ENCODE data around the gene DCLRE1B. TPM values are rescaled to one million over a fixed set of nuclear protein-coding genes. Genes with fewer than 3 reads are reported as not detected.

Gene DCLRE1B
- total RNA-seq, 6 experiments from 2014 or later, result 5.7 to 9.9 (median 8.8) TPM

DNA sequence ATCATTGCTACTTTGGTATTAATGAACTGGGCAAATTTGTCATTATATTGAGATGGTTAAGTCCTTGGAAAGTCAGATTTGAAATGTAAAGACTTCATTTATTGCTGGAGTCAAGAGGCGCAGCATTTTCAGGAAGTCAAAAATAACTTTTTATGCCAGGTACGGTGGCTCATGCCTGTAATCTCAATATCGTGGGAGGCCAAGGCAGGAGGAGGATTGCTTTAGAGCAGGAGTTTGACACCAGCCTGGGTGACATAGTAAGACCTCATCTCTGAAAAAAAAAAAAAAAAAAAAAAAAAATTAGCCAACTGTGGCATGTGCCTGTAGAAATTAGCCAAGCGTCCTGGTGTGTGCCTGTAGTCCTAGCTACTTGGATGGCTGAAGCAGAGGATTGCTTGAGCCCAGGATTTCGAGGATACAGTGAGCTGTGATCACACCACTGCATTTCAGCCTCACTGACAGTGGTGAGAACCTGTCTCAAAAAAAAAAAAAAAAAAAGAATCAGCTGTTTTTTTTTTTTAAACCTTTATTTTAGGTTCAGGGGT is 29.5 kb downstream of the DCLRE1B start:
- peaks cover 11% of the 10 kb centered on the region; the same call in 1 of the 2 replicates for H3K36me3 Mint-ChIP-seq (ENCODE audit: low read depth)
- peaks cover 77% of the 10 kb centered on the region for H3K4me1 Mint-ChIP-seq (ENCODE audit: low read depth)
- no peaks in the 10 kb centered on the region for H3K9me3 Mint-ChIP-seq
- TF ChIP-seq, protein P1, sequence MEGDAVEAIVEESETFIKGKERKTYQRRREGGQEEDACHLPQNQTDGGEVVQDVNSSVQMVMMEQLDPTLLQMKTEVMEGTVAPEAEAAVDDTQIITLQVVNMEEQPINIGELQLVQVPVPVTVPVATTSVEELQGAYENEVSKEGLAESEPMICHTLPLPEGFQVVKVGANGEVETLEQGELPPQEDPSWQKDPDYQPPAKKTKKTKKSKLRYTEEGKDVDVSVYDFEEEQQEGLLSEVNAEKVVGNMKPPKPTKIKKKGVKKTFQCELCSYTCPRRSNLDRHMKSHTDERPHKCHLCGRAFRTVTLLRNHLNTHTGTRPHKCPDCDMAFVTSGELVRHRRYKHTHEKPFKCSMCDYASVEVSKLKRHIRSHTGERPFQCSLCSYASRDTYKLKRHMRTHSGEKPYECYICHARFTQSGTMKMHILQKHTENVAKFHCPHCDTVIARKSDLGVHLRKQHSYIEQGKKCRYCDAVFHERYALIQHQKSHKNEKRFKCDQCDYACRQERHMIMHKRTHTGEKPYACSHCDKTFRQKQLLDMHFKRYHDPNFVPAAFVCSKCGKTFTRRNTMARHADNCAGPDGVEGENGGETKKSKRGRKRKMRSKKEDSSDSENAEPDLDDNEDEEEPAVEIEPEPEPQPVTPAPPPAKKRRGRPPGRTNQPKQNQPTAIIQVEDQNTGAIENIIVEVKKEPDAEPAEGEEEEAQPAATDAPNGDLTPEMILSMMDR (IDR thresholded peaks at IDR 0.05), result no peak
- H3K27me3 Mint-ChIP-seq (ENCODE audit: insufficient read depth), result peaks cover 12% of the 10 kb centered on the region
- H3K27ac Mint-ChIP-seq, result no peak overlapping the region
- no peak for DNase-seq
- no peak overlapping the region for H3K4me3 Mint-ChIP-seq

- no peak overlapping the region for H3K4me3 Mint-ChIP-seq
- TF ChIP-seq, protein P1 (IDR thresholded peaks at IDR 0.05), result no peak
Measured at GRCh38 chr1:113935176-113935575, 30.1 kb downstream of the DCLRE1B start.

DNA sequence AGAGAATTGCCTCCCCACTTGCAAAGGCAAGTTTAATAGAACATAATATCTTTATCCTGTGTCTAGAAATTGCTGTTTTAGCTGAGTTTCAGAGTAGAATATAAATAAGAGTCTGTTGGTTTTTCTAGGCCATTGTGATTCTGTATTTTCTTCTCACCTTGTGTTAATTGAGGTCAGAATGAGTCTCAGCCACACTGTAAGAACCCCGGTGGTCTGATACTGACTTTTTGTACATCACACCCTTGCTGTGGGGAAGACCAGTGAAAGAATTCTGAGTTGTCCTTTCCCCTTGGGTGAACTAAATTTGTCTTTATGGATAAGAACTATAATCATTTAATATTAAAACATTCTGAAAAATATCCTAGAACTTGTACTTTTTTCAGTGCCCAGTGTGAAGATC is 30.8 kb downstream of the DCLRE1B start:
- Mint-ChIP-seq H3K27ac (no peak overlapping the region), H3K36me3 (ENCODE audit: low read depth) (peaks cover 19% of the 10 kb centered on the region; the same call in 1 of the 2 replicates), H3K9me3 (no peaks in the 10 kb centered on the region), H3K27me3 (ENCODE audit: insufficient read depth) (peaks cover 7% of the 10 kb centered on the region), H3K4me3 (no peak overlapping the region), H3K4me1 (ENCODE audit: low read depth) (peaks cover 72% of the 10 kb centered on the region)
- TF ChIP-seq, protein P1 (IDR thresholded peaks at IDR 0.05), result no peak
- no peak for DNase-seq

More at GRCh38 chr1:113935176-113935575, 30.1 kb downstream of the DCLRE1B start:
- H3K27me3 Mint-ChIP-seq (ENCODE audit: insufficient read depth), result peaks cover 10% of the 10 kb centered on the region
- H3K4me1 Mint-ChIP-seq (ENCODE audit: low read depth), result peaks cover 80% of the 10 kb centered on the region
- no peaks in the 10 kb centered on the region for H3K9me3 Mint-ChIP-seq
- DNase-seq, result no peak
- H3K27ac Mint-ChIP-seq, result no peak overlapping the region
- peaks cover 11% of the 10 kb centered on the region; the same call in 1 of the 2 replicates for H3K36me3 Mint-ChIP-seq (ENCODE audit: low read depth)

- Mint-ChIP-seq H3K36me3 (ENCODE audit: low read depth) (peaks cover 25% of the 10 kb centered on the region; the same call in 1 of the 2 replicates), H3K4me1 (ENCODE audit: low read depth) (peaks cover 60% of the 10 kb centered on the region), H3K4me3 (no peak overlapping the region), H3K27me3 (ENCODE audit: insufficient read depth) (peaks cover 7% of the 10 kb centered on the region), H3K27ac (no peak overlapping the region; the same call in 1 of the 2 replicates), H3K9me3 (no peaks in the 10 kb centered on the region)
- no peak for DNase-seq
- TF ChIP-seq, protein P1 (IDR thresholded peaks at IDR 0.05), result no peak
Measured at GRCh38 chr1:113937146-113937545, 32.0 kb downstream of the DCLRE1B start.

DNA sequence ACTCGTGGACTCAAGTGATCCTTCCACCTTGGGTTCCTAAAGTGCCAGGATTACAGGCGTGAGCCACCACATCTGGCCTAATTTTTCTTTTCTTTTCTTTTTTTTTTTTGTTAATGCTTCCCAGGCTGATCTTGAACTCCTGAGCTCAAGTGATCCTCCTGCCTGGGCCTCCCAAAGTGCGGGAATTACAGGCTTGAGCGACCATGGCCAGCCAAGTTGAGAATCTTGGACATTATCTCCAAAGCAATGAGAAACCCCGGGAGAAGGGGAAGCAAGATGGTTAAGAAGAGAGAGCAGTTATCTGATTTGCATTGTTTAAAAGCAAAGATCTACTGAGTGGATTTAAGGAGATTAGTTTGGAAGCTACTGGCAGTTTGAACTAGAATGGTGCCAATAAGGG is 33.1 kb downstream of the DCLRE1B start:
- Mint-ChIP-seq H3K4me1 (ENCODE audit: low read depth) (peaks cover 51% of the 10 kb centered on the region), H3K36me3 (ENCODE audit: low read depth) (peaks cover 26% of the 10 kb centered on the region), H3K27ac (peak overlapping the region; percentile 8; the same call in 1 of the 2 replicates), H3K27me3 (ENCODE audit: insufficient read depth) (peaks cover 7% of the 10 kb centered on the region), H3K9me3 (no peaks in the 10 kb centered on the region), H3K4me3 (no peak overlapping the region)
- TF ChIP-seq, protein P1 (IDR thresholded peaks at IDR 0.05), result no peak
- no peak for DNase-seq
